Uterus (tissue), 2 donors: ENCODE results near the gene PLD6.

Experiments used
- POLR2A ChIP-seq, 2 donors: fragments of 450-650 bp; IDR thresholded peaks; one replicate each; pipeline ENCODE4 v1.6.1; 2016; ENCODE audit warnings: antibody characterized with exemption in 2 of 2, mild to moderate bottlenecking in 1 of 2, moderate library complexity in 1 of 2
- TF ChIP-seq, protein P1 (sequence below), 4 experiments: fragments of 200-600 bp in 2 of 4; fragments of 450-650 bp in 2 of 4; sonication (generic) in 2 of 4; IDR thresholded peaks; one replicate each; pipeline ENCODE4 v1.5.1; 2016 to 2019; ENCODE audit warnings: antibody characterized with exemption in 4 of 4, mild to moderate bottlenecking in 2 of 4, moderate library complexity in 1 of 4

DNA sequence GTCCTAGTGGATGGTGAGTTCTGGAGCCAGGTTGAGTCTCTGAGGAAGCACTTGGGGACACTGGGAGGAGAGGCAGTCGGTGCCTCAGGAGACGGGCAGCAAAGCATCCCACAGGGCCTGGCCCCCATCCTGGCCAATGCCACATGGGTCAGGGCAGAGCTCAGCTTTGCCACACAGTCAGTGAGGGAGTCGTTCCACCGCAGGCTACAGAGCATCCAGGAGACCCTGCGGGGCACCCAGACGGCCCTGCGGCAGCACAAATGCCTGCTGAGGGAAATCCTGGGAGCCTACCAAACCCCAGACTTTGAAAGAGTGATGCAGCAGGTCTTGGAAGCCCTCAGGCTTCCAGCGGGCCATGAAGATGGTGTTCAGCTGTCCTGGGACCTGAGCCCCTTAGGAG lies 39.7 kb downstream of the PLD6 start:
- TF ChIP-seq, protein P1, sequence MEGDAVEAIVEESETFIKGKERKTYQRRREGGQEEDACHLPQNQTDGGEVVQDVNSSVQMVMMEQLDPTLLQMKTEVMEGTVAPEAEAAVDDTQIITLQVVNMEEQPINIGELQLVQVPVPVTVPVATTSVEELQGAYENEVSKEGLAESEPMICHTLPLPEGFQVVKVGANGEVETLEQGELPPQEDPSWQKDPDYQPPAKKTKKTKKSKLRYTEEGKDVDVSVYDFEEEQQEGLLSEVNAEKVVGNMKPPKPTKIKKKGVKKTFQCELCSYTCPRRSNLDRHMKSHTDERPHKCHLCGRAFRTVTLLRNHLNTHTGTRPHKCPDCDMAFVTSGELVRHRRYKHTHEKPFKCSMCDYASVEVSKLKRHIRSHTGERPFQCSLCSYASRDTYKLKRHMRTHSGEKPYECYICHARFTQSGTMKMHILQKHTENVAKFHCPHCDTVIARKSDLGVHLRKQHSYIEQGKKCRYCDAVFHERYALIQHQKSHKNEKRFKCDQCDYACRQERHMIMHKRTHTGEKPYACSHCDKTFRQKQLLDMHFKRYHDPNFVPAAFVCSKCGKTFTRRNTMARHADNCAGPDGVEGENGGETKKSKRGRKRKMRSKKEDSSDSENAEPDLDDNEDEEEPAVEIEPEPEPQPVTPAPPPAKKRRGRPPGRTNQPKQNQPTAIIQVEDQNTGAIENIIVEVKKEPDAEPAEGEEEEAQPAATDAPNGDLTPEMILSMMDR (IDR thresholded peaks at IDR 0.05), result no peak
- TF ChIP-seq POLR2A (IDR thresholded peaks at IDR 0.05), result no peak
